Glutamatergic neuron (in vitro differentiated cells): ENCODE results near the gene GRID1. TPM values are rescaled to one million over a fixed set of nuclear protein-coding genes. Genes with fewer than 3 reads are reported as not detected.

ENCODE experiments used
- DNase-seq: peaks from one replicate; pipeline ENCODE4 v3.0.0; 2022
- H3K27ac Mint-ChIP-seq: one replicate; pipeline ENCODE4 v1.8.0; 2020; ENCODE audit warnings: mild to moderate bottlenecking, mixed read lengths, inconsistent platforms; ENCODE audit not compliant: unreplicated experiment
- H3K27me3 Mint-ChIP-seq: one replicate; pipeline ENCODE4 v1.8.0; 2020; ENCODE audit warnings: mild to moderate bottlenecking, moderate library complexity, mixed read lengths, inconsistent platforms; ENCODE audit not compliant: unreplicated experiment
- H3K36me3 Mint-ChIP-seq: one replicate; pipeline ENCODE4 v1.8.0; 2020; ENCODE audit warnings: mild to moderate bottlenecking, mixed read lengths, inconsistent platforms; ENCODE audit not compliant: unreplicated experiment
- H3K4me1 Mint-ChIP-seq: one replicate; pipeline ENCODE4 v1.8.0; 2020; ENCODE audit warnings: mild to moderate bottlenecking, low read depth, mixed read lengths, inconsistent platforms; ENCODE audit not compliant: unreplicated experiment
- H3K4me3 Mint-ChIP-seq: one replicate; pipeline ENCODE4 v1.8.0; 2020; ENCODE audit warnings: mild to moderate bottlenecking, mixed read lengths, inconsistent platforms; ENCODE audit not compliant: unreplicated experiment
- H3K9me3 Mint-ChIP-seq: one replicate; pipeline ENCODE4 v1.8.0; 2020; ENCODE audit warnings: mild to moderate bottlenecking, moderate library complexity, mixed read lengths, inconsistent platforms; ENCODE audit not compliant: unreplicated experiment
- CTCF ChIP-seq: fragments of 200-600 bp; sonication (generic); IDR thresholded peaks from one replicate; pipeline ENCODE4 v1.5.0; 2021; ENCODE audit not compliant: partially characterized antibody, unreplicated experiment
- total RNA-seq: library from RNA; stranded (reverse); fragmentation: NEBNext Ultra II Directional; extraction: Animal tissue kit (Norgen Biotek cat#: 25700); gene quantifications from one replicate; pipeline ENCODE4 v1.2.1, GENCODE V29; 2021; ENCODE audit not compliant: unreplicated experiment

Gene GRID1
- total RNA-seq, 1 donor from 2014 or later: 8.0 TPM

- Mint-ChIP-seq H3K36me3 (peaks cover 8% of the 10 kb centered on the region), H3K27ac (no peak overlapping the region), H3K27me3 (peaks cover 4% of the 10 kb centered on the region), H3K4me3 (no peak overlapping the region), H3K9me3 (peaks cover 3% of the 10 kb centered on the region), H3K4me1 (no peaks in the 10 kb centered on the region)
- TF ChIP-seq CTCF: no peak
- no peak for DNase-seq
Observed at GRCh38 chr10:85668522-85668921, 698.1 kb downstream of the GRID1 start.

GRCh38 chr10:85667638-85668233, 698.9 kb downstream of the GRID1 start:
- H3K27me3 Mint-ChIP-seq: peaks cover 4% of the 10 kb centered on the region
- H3K27ac Mint-ChIP-seq: no peak overlapping the region
- peaks cover 3% of the 10 kb centered on the region for H3K9me3 Mint-ChIP-seq
- DNase-seq: no peak
- H3K4me3 Mint-ChIP-seq: no peak overlapping the region
- peaks cover 2% of the 10 kb centered on the region for H3K36me3 Mint-ChIP-seq
- H3K4me1 Mint-ChIP-seq: no peaks in the 10 kb centered on the region
- no peak for TF ChIP-seq CTCF

- H3K27ac Mint-ChIP-seq: no peak overlapping the region
- no peak for TF ChIP-seq CTCF
- H3K4me1 Mint-ChIP-seq: no peaks in the 10 kb centered on the region
- H3K4me3 Mint-ChIP-seq: no peak overlapping the region
- H3K36me3 Mint-ChIP-seq: no peaks in the 10 kb centered on the region
- no peak for DNase-seq
- peaks cover 4% of the 10 kb centered on the region for H3K27me3 Mint-ChIP-seq
- H3K9me3 Mint-ChIP-seq: peaks cover 3% of the 10 kb centered on the region
Observed at GRCh38 chr10:85666987-85667386, 699.6 kb downstream of the GRID1 start.

GRCh38 chr10:85666102-85666501, 700.5 kb downstream of the GRID1 start:
- peaks cover 3% of the 10 kb centered on the region for H3K9me3 Mint-ChIP-seq
- peaks cover 4% of the 10 kb centered on the region for H3K27me3 Mint-ChIP-seq
- TF ChIP-seq CTCF: no peak
- no peak for DNase-seq
- no peaks in the 10 kb centered on the region for H3K36me3 Mint-ChIP-seq
- H3K27ac Mint-ChIP-seq: no peak overlapping the region
- H3K4me1 Mint-ChIP-seq: no peaks in the 10 kb centered on the region
- H3K4me3 Mint-ChIP-seq: no peak overlapping the region

- Mint-ChIP-seq H3K9me3 (peaks cover 1% of the 10 kb centered on the region), H3K36me3 (no peaks in the 10 kb centered on the region), H3K27ac (no peak overlapping the region), H3K4me3 (no peak overlapping the region), H3K27me3 (peaks cover 4% of the 10 kb centered on the region), H3K4me1 (no peaks in the 10 kb centered on the region)
- no peak for TF ChIP-seq CTCF
- DNase-seq: no peak
Observed at GRCh38 chr10:85665681-85666080, 700.9 kb downstream of the GRID1 start.
